ENCODE results near the gene DGKI.

DGKI gene

GRCh38 chr7:137760111-137760510 is 86.7 kb downstream of the DGKI start:
- no peak overlapping the region for H4K8ac ChIP-seq (ENCODE audit: low read length)
- no peaks in the 10 kb centered on the region for H3K36me3 ChIP-seq (ENCODE audit: control insufficient read depth in 1 of 2, insufficient read depth in 2 of 2, low read depth in 1 of 2, low read length in 2 of 2)
- no peak overlapping the region for H3K4ac ChIP-seq (ENCODE audit: low read depth in 1 of 2, low read length in 2 of 2)
- no peak overlapping the region for H3K27ac ChIP-seq (ENCODE audit: low read length, poor library complexity, severe bottlenecking)
- no peak overlapping the region for H2BK15ac ChIP-seq (ENCODE audit: low read depth, poor library complexity, severe bottlenecking)
- H3K9me3 ChIP-seq (ENCODE audit: control insufficient read depth, low read length): no peaks in the 10 kb centered on the region
- H2BK5ac ChIP-seq (ENCODE audit: low read depth, low read length, poor library complexity, severe bottlenecking): no peak overlapping the region
- no peak overlapping the region for H2AFZ ChIP-seq (ENCODE audit: low read depth, low read length)
- no peak overlapping the region for H2AK5ac ChIP-seq (ENCODE audit: low read length, severe bottlenecking)
- DNase-seq: no peak
- no peaks in the 10 kb centered on the region for H3K27me3 ChIP-seq (ENCODE audit: control insufficient read depth in 1 of 2, insufficient read depth in 1 of 2, low read length in 2 of 2)
- H3K4me2 ChIP-seq (ENCODE audit: low read length, poor library complexity, severe bottlenecking): no peak overlapping the region
- H2BK12ac ChIP-seq (ENCODE audit: low read length in 2 of 2): no peak overlapping the region
- H3K4me1 ChIP-seq (ENCODE audit: control insufficient read depth, insufficient read depth, low read depth, low read length): peaks cover 3% of the 10 kb centered on the region
- no peak overlapping the region for H3K9ac ChIP-seq (ENCODE audit: low read length)
- WGBS: 60% methylated on average over 6 of the region's 6 CpGs
- no peak overlapping the region for H3K14ac ChIP-seq (ENCODE audit: low read length in 2 of 2)
- no peak overlapping the region for H3K18ac ChIP-seq (ENCODE audit: low read depth in 1 of 2, low read length in 2 of 2)
- no peak overlapping the region for H3K4me3 ChIP-seq (ENCODE audit: insufficient read depth in 1 of 2, low read depth in 1 of 2, low read length in 2 of 2)
- H3K79me1 ChIP-seq (replicated peaks; ENCODE audit: low read length, poor library complexity, severe bottlenecking): no peaks in the 10 kb centered on the region
- no peak overlapping the region for H2BK120ac ChIP-seq (ENCODE audit: low read depth, low read length)
- H3K23ac ChIP-seq (ENCODE audit: low read length in 2 of 2): no peak overlapping the region
- no peak overlapping the region for H4K91ac ChIP-seq (ENCODE audit: low read length)

GRCh38 chr7:137757146-137757925 is 89.4 kb downstream of the DGKI start:
- DNase-seq: no peak
- Histone ChIP-seq H4K8ac (ENCODE audit: low read length) (no peak overlapping the region), H3K4ac (ENCODE audit: low read depth in 1 of 2, low read length in 2 of 2) (no peak overlapping the region), H3K23ac (ENCODE audit: low read length in 2 of 2) (no peak overlapping the region), H3K27ac (ENCODE audit: low read length, poor library complexity, severe bottlenecking) (no peak overlapping the region), H3K36me3 (ENCODE audit: control insufficient read depth in 1 of 2, insufficient read depth in 2 of 2, low read depth in 1 of 2, low read length in 2 of 2) (no peaks in the 10 kb centered on the region), H2BK12ac (ENCODE audit: low read length in 2 of 2) (no peak overlapping the region), H3K14ac (ENCODE audit: low read length in 2 of 2) (no peak overlapping the region), H3K4me2 (ENCODE audit: low read length, poor library complexity, severe bottlenecking) (no peak overlapping the region), H4K91ac (ENCODE audit: low read length) (no peak overlapping the region), H3K9ac (ENCODE audit: low read length) (peak overlapping the region; percentile 70), H3K27me3 (ENCODE audit: control insufficient read depth in 1 of 2, insufficient read depth in 1 of 2, low read length in 2 of 2) (no peaks in the 10 kb centered on the region), H3K18ac (ENCODE audit: low read depth in 1 of 2, low read length in 2 of 2) (no peak overlapping the region), H3K79me1 (replicated peaks; ENCODE audit: low read length, poor library complexity, severe bottlenecking) (no peaks in the 10 kb centered on the region), H2BK5ac (ENCODE audit: low read depth, low read length, poor library complexity, severe bottlenecking) (no peak overlapping the region), H3K4me1 (ENCODE audit: control insufficient read depth, insufficient read depth, low read depth, low read length) (peaks cover 11% of the 10 kb centered on the region), H2AK5ac (ENCODE audit: low read length, severe bottlenecking) (no peak overlapping the region), H2AFZ (ENCODE audit: low read depth, low read length) (no peak overlapping the region), H3K9me3 (ENCODE audit: control insufficient read depth, low read length) (no peaks in the 10 kb centered on the region), H2BK120ac (ENCODE audit: low read depth, low read length) (no peak overlapping the region), H3K4me3 (ENCODE audit: insufficient read depth in 1 of 2, low read depth in 1 of 2, low read length in 2 of 2) (no peak overlapping the region), H2BK15ac (ENCODE audit: low read depth, poor library complexity, severe bottlenecking) (no peak overlapping the region)
- 87% methylated on average over 10 of the region's 10 CpGs for WGBS

GRCh38 chr7:137755846-137756651 is 90.7 kb downstream of the DGKI start:
- H3K18ac ChIP-seq (ENCODE audit: low read depth in 1 of 2, low read length in 2 of 2): no peak overlapping the region
- H2BK15ac ChIP-seq (ENCODE audit: low read depth, poor library complexity, severe bottlenecking): no peak overlapping the region
- H3K9me3 ChIP-seq (ENCODE audit: control insufficient read depth, low read length): no peaks in the 10 kb centered on the region
- H3K4me3 ChIP-seq (ENCODE audit: insufficient read depth in 1 of 2, low read depth in 1 of 2, low read length in 2 of 2): no peak overlapping the region
- no peak overlapping the region for H2AK5ac ChIP-seq (ENCODE audit: low read length, severe bottlenecking)
- H3K4ac ChIP-seq (ENCODE audit: low read depth in 1 of 2, low read length in 2 of 2): no peak overlapping the region
- H2AFZ ChIP-seq (ENCODE audit: low read depth, low read length): no peak overlapping the region
- peaks cover 11% of the 10 kb centered on the region for H3K4me1 ChIP-seq (ENCODE audit: control insufficient read depth, insufficient read depth, low read depth, low read length)
- DNase-seq: no peak
- H3K4me2 ChIP-seq (ENCODE audit: low read length, poor library complexity, severe bottlenecking): no peak overlapping the region
- no peaks in the 10 kb centered on the region for H3K36me3 ChIP-seq (ENCODE audit: control insufficient read depth in 1 of 2, insufficient read depth in 2 of 2, low read depth in 1 of 2, low read length in 2 of 2)
- no peak overlapping the region for H4K8ac ChIP-seq (ENCODE audit: low read length)
- no peak overlapping the region for H2BK5ac ChIP-seq (ENCODE audit: low read depth, low read length, poor library complexity, severe bottlenecking)
- no peak overlapping the region for H3K14ac ChIP-seq (ENCODE audit: low read length in 2 of 2)
- no peak overlapping the region for H2BK12ac ChIP-seq (ENCODE audit: low read length in 2 of 2)
- H3K27ac ChIP-seq (ENCODE audit: low read length, poor library complexity, severe bottlenecking): peak overlapping the region; percentile 7
- no peak overlapping the region for H4K91ac ChIP-seq (ENCODE audit: low read length)
- H3K23ac ChIP-seq (ENCODE audit: low read length in 2 of 2): no peak overlapping the region
- H3K9ac ChIP-seq (ENCODE audit: low read length): peak overlapping the region; percentile 70
- WGBS: 83% methylated on average over 3 of the region's 5 CpGs
- no peaks in the 10 kb centered on the region for H3K79me1 ChIP-seq (replicated peaks; ENCODE audit: low read length, poor library complexity, severe bottlenecking)
- no peaks in the 10 kb centered on the region for H3K27me3 ChIP-seq (ENCODE audit: control insufficient read depth in 1 of 2, insufficient read depth in 1 of 2, low read length in 2 of 2)
- H2BK120ac ChIP-seq (ENCODE audit: low read depth, low read length): no peak overlapping the region

GRCh38 chr7:137755427-137755826 is 91.3 kb downstream of the DGKI start:
- H3K27ac ChIP-seq (ENCODE audit: low read length, poor library complexity, severe bottlenecking): no peak overlapping the region
- H2AFZ ChIP-seq (ENCODE audit: low read depth, low read length): no peak overlapping the region
- 78% methylated on average over 4 of the region's 4 CpGs for WGBS
- H3K79me1 ChIP-seq (replicated peaks; ENCODE audit: low read length, poor library complexity, severe bottlenecking): no peaks in the 10 kb centered on the region
- H3K4me3 ChIP-seq (ENCODE audit: insufficient read depth in 1 of 2, low read depth in 1 of 2, low read length in 2 of 2): no peak overlapping the region
- H3K4me2 ChIP-seq (ENCODE audit: low read length, poor library complexity, severe bottlenecking): no peak overlapping the region
- no peak overlapping the region for H3K23ac ChIP-seq (ENCODE audit: low read length in 2 of 2)
- no peaks in the 10 kb centered on the region for H3K27me3 ChIP-seq (ENCODE audit: control insufficient read depth in 1 of 2, insufficient read depth in 1 of 2, low read length in 2 of 2)
- H2BK120ac ChIP-seq (ENCODE audit: low read depth, low read length): no peak overlapping the region
- no peak overlapping the region for H2BK12ac ChIP-seq (ENCODE audit: low read length in 2 of 2)
- H2AK5ac ChIP-seq (ENCODE audit: low read length, severe bottlenecking): no peak overlapping the region
- H3K4me1 ChIP-seq (ENCODE audit: control insufficient read depth, insufficient read depth, low read depth, low read length): peaks cover 11% of the 10 kb centered on the region
- no peak overlapping the region for H3K14ac ChIP-seq (ENCODE audit: low read length in 2 of 2)
- no peak overlapping the region for H2BK15ac ChIP-seq (ENCODE audit: low read depth, poor library complexity, severe bottlenecking)
- no peaks in the 10 kb centered on the region for H3K9me3 ChIP-seq (ENCODE audit: control insufficient read depth, low read length)
- no peak for DNase-seq
- peak overlapping the region; percentile 70 for H3K9ac ChIP-seq (ENCODE audit: low read length)
- no peak overlapping the region for H4K8ac ChIP-seq (ENCODE audit: low read length)
- H3K4ac ChIP-seq (ENCODE audit: low read depth in 1 of 2, low read length in 2 of 2): no peak overlapping the region
- no peak overlapping the region for H3K18ac ChIP-seq (ENCODE audit: low read depth in 1 of 2, low read length in 2 of 2)
- no peaks in the 10 kb centered on the region for H3K36me3 ChIP-seq (ENCODE audit: control insufficient read depth in 1 of 2, insufficient read depth in 2 of 2, low read depth in 1 of 2, low read length in 2 of 2)
- H2BK5ac ChIP-seq (ENCODE audit: low read depth, low read length, poor library complexity, severe bottlenecking): no peak overlapping the region
- H4K91ac ChIP-seq (ENCODE audit: low read length): no peak overlapping the region
